Vagina (tissue), 2 donors: ENCODE results near the gene TMPRSS2.

Source experiments
- CTCF ChIP-seq, 3 experiments: fragments of 450-650 bp in 2 of 3; fragments of 200-600 bp in 1 of 3; sonication (generic) in 1 of 3; IDR thresholded peaks; one replicate each; pipeline ENCODE4 v1.5.1; 2017 to 2019; ENCODE audit warnings: antibody characterized with exemption in 3 of 3, mild to moderate bottlenecking in 2 of 3, moderate library complexity in 2 of 3
- POLR2A ChIP-seq, 2 donors: fragments of 450-650 bp; IDR thresholded peaks; one replicate each; pipeline ENCODE4 v1.6.1; 2017; ENCODE audit warnings: antibody characterized with exemption in 2 of 2, mild to moderate bottlenecking in 2 of 2, moderate library complexity in 2 of 2

GRCh38 chr21:41499920-41500319 is 8.0 kb downstream of the TMPRSS2 start:
- TF ChIP-seq CTCF (IDR thresholded peaks at IDR 0.05) (no peak), POLR2A (IDR thresholded peaks at IDR 0.05) (no peak)
